CD4-positive, alpha-beta T cell treated with Interleukin-6 at 100 ng/mL for 8 hours (primary cell): ENCODE measurements around the gene GPR176.

Experiments
- DNase-seq: peaks from one replicate; pipeline ENCODE4 v3.0.0-alpha.2; 2020; ENCODE audit warnings: mixed read lengths, low spot score

The GPR176 gene

GRCh38 chr15:39890621-39891020 is 29.4 kb downstream of the GPR176 start:
- no peak for DNase-seq

- no peak for DNase-seq
Measured at GRCh38 chr15:39889601-39890000, 30.5 kb downstream of the GPR176 start.

DNA sequence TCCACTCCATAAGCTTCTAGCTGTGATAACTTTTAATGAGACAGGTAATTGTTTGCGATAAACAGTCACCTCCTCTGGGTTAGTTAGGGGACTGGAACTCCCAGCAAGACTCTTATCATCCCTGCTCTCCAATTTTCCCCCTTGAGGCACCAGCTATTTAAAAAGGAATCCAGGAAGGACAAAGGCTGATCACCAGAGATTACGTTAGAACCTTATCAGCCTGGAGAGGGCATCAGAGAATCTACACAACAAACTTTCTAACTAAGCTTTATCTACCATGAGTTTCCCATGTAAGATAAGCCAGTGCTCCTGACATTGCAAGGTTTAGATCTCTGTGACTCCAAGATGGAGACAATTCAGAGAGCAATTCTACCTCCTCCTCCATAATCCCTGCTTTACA is 31.3 kb downstream of the GPR176 start:
- no peak for DNase-seq

DNA sequence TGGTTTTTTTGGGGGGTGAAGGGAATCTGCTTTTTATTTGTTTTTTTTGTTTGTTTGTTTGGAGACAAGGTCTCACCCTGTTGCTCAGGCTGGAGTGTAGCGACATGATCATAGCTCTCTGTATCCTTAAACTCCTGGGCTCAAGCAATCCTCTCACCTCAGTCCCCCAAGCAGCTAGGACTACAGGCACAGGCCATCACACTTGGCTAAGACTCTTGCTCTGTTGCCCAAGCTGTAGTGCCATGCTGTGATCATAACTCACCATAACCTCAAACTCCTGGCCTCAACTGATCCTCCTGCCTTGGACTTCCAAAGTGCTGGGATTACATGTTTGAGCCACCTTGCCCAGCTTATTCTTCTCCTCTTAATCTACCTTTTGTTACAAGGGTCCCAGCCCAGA is 31.8 kb downstream of the GPR176 start:
- DNase-seq = no peak

DNA sequence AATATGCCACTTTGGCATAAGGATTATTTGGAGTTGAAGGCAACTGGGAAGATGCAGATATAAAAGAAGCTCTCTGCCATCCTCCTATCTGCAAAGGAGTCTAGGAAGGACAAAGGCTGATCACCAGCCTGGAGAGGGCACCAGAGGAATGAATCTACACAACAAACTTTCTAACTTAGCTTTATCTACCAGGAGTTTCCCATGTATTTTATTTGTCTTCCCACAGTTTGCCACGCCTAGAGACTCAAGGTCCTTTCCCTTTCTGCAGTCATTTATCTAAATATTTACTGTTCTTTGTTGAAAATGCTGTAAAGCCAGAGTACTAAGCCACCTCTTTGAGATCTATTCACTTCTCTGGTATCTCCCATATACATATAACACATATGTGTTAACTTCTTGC is 32.2 kb downstream of the GPR176 start:
- no peak for DNase-seq

GRCh38 chr15:39887211-39887610 is 32.9 kb downstream of the GPR176 start:
- no peak for DNase-seq

- DNase-seq = no peak
Measured at GRCh38 chr15:39886418-39886817, 33.6 kb downstream of the GPR176 start.

- DNase-seq = no peak
Measured at GRCh38 chr15:39885099-39885777, 34.8 kb downstream of the GPR176 start.

- no peak for DNase-seq
Measured at GRCh38 chr15:39884351-39884750, 35.7 kb downstream of the GPR176 start.

- DNase-seq = no peak
Measured at GRCh38 chr15:39882602-39883001, 37.5 kb downstream of the GPR176 start.

GRCh38 chr15:39881790-39882189 is 38.3 kb downstream of the GPR176 start:
- no peak for DNase-seq

DNA sequence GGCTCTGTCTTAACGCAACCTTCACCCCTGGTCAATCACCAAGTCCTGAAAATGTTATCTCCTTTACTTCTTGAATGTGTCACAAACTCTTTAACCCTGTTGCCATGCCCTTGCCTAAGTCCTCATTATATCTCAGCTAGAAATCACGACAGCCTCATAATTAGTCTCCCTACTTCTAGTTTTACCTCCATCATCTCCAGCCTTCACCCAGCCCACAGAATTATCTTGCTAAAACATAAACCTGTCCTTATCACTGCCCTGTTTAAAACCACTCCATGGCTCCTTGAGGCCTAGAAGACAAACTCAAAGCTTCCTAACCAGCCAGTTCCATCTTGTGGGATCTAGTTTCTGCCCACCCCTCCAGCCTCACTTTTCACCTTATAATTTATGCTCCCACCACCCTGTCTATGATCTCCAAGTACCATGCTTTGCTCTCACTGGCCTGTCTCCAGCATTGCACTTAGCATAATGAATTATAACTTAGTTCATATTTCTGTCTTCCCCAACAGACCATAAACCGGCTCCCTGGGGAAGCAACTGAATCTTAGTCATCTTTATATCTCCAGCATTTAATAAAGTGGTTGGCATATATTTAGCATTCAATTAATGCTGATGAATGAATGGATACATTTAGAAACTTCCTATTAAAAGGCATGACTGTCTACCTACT is 39.2 kb downstream of the GPR176 start:
- no peak for DNase-seq

GRCh38 chr15:39878406-39878785 is 41.7 kb downstream of the GPR176 start:
- no peak for DNase-seq

GRCh38 chr15:39874890-39875549 is 45.0 kb downstream of the GPR176 start:
- no peak for DNase-seq

GRCh38 chr15:39873978-39874377 is 46.1 kb downstream of the GPR176 start:
- DNase-seq = no peak

DNA sequence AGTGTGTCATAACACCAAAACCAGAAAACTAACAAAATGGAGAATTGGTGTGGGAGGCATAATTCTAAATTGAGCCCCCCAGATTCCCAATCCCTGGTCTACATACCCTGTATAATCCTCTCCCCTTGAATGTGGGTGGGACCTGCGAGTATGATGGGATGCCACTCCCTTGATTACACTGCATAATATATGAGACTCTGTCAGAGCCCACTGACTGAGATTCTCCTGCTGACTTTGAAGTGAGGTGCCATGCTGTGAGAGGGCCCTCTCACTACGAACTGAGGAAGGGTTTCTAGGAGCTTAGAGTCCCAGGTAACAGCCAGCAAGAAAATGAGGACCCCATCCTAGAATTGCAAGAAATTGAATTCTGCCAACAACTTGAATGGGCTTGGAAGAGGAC is 49.5 kb downstream of the GPR176 start:
- no peak for DNase-seq

GRCh38 chr15:39869858-39870515 is 50.1 kb downstream of the GPR176 start:
- DNase-seq = no peak

DNA sequence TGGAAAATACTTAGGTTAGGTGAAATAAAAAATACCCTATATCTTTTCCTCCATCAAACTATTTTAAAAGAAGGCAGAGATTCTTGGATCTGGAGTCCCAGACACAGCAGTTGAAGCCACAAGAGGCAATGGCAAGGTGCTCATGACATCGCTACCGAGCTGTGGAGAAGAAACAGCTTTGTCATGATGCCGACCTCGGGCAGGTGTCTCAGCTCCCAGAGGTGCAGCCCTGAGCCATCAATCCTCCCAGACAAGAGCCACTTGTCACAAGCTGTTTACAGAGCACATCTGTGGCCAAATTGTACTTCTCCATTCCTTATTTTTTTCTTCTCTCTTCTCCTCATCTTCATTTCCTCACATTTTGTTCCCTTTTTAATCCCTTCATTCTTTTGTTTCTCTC is 50.8 kb downstream of the GPR176 start:
- no peak for DNase-seq

- no peak for DNase-seq
Measured at GRCh38 chr15:39868396-39868795, 51.7 kb downstream of the GPR176 start.

DNA sequence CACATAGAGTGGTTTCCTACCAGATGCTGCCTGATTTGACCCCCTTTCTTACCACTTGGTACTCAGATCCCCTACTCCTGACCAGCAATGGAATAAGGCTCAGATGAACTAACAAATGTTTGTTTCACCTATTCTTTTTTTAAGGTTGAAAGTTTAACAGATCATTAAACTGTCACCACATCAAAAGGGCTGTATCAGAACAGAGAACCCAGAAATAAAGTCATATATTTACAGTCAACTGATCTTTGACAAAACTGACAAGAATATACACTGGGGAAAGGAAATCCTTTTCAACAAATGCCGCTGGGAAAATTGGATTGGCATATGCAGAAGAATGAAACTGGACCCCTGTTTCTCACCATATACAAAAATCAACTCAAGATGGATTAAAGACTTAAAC is 56.0 kb downstream of the GPR176 start:
- DNase-seq = no peak

DNA sequence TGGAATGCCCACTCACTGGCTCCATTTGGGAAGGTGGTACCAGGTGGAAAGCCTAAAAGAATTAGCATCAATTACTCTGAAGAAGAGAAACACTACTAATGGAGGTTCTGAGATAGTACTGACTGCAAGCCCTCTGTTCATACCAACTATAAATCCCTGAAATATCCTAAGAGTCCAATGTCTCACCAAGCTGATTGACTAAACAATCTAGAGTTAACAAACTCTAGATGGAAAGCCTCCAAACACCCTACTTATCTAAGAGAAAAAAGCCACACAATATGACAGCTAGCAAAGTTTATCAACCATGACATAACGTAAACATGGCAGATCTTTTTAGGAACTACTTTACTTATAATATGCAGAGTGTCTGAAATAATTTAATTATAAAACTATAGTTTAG is 59.2 kb downstream of the GPR176 start:
- DNase-seq = no peak

- DNase-seq = no peak
Measured at GRCh38 chr15:39860200-39860599, 59.9 kb downstream of the GPR176 start.

DNA sequence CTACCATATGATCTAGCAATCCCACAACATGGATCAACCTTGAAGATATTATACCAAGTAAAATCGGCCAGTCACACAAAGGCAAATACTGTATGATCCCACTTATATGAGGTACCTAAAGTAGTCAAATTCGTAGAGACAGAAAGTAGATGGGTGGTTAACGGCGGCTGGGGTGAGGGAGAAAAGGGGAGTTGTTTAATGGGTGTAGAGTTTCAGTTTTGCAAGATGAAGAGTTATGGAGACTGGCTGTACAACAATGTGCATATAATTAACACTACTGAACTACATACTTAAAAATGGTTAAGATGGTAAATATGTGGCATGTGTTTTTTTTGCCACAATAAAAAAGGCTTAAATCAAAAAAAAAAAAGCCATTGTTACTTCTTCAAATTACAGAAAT is 60.4 kb downstream of the GPR176 start:
- no peak for DNase-seq
